ENCODE data around the gene SGK1.

The SGK1 gene

GRCh38 chr6:134261766-134262165 is 56.1 kb downstream of the SGK1 start:
- TF ChIP-seq MZF1 (tag by site-specific recombination; IDR thresholded peaks at IDR 0.05; ENCODE audit: borderline replicate concordance) (no peak), BCL6B (tag by site-specific recombination; IDR thresholded peaks at IDR 0.05) (no peak), ZSCAN18 (tag by site-specific recombination; IDR thresholded peaks at IDR 0.05) (no peak), ZNF791 (tag by site-specific recombination; IDR thresholded peaks at IDR 0.05) (no peak), REST (tag by site-specific recombination; IDR thresholded peaks at IDR 0.05) (no peak), ZNF155 (tag by site-specific recombination; IDR thresholded peaks at IDR 0.05) (no peak), ZNF518A (tag by site-specific recombination; conservative IDR thresholded peaks at IDR 0.05; ENCODE audit: low read depth) (no peak), TCF7L2 (IDR thresholded peaks at IDR 0.05; ENCODE audit: borderline replicate concordance, low read depth, low read length) (no peak), ZNF610 (tag by site-specific recombination; IDR thresholded peaks at IDR 0.05; ENCODE audit: borderline replicate concordance) (no peak), ZNF202 (tag by site-specific recombination; IDR thresholded peaks at IDR 0.05; ENCODE audit: borderline replicate concordance) (no peak)
- CTCF ChIA-PET: interaction anchor here (0.6 to 0.7 kb wide), 2 partner anchors 40 to 50 kb away, joined by 3 read pairs; no protein-coding TSS in a partner anchor
- Histone ChIP-seq H3K4me1 (ENCODE audit: control insufficient read depth, insufficient read depth, low read length) (no peaks in the 10 kb centered on the region), H3K36me3 (ENCODE audit: control insufficient read depth in 2 of 2, insufficient read depth in 1 of 2, low read length in 2 of 2) (no peaks in the 10 kb centered on the region), H3K9me3 (ENCODE audit: control insufficient read depth, insufficient read depth, low read depth, low read length) (no peaks in the 10 kb centered on the region), H3K4me3 (ENCODE audit: low read depth, low read length) (no peak overlapping the region), H3K27ac (ENCODE audit: extremely low read depth, low read depth, low read length) (no peak overlapping the region)
- POLR2A ChIA-PET: no interaction called here

- H3K4me3 ChIP-seq (ENCODE audit: low read depth, low read length): no peak overlapping the region
- ChIA-PET CTCF (no interaction called here), POLR2A (no interaction called here)
- H3K36me3 ChIP-seq (ENCODE audit: control insufficient read depth in 2 of 2, insufficient read depth in 1 of 2, low read length in 2 of 2): no peaks in the 10 kb centered on the region
- no peak overlapping the region for H3K27ac ChIP-seq (ENCODE audit: extremely low read depth, low read depth, low read length)
- H3K4me1 ChIP-seq (ENCODE audit: control insufficient read depth, insufficient read depth, low read length): no peaks in the 10 kb centered on the region
- no peaks in the 10 kb centered on the region for H3K9me3 ChIP-seq (ENCODE audit: control insufficient read depth, insufficient read depth, low read depth, low read length)
- TF ChIP-seq ZBTB8A (tag by site-specific recombination; IDR thresholded peaks at IDR 0.05) (no peak), OVOL3 (tag by site-specific recombination; IDR thresholded peaks at IDR 0.05) (no peak), ZNF169 (tag by site-specific recombination; IDR thresholded peaks at IDR 0.05) (no peak), ZNF530 (tag by site-specific recombination; IDR thresholded peaks at IDR 0.05; ENCODE audit: low read depth) (no peak), BCL11A (tag by site-specific recombination; IDR thresholded peaks at IDR 0.05; ENCODE audit: low read depth) (no peak), ZBTB6 (tag by site-specific recombination; IDR thresholded peaks at IDR 0.05) (no peak), REST (tag by site-specific recombination; IDR thresholded peaks at IDR 0.05) (no peak), BCL11B (tag by site-specific recombination; IDR thresholded peaks at IDR 0.05; ENCODE audit: low read depth) (no peak)
These were observed 59.0 kb downstream of the SGK1 start for GRCh38 chr6:134258849-134259306.

Measured in HEK293 (cell line).